Astrocyte (in vitro differentiated cells and primary cell): Measurements from ENCODE around the gene GLIPR1. TPM values are rescaled to one million over a fixed set of nuclear protein-coding genes. Genes with fewer than 3 reads are reported as not detected.

Source experiments
- DNase-seq: peaks from one replicate; pipeline ENCODE4 v3.0.0-alpha.2; 2010; ENCODE audit warnings: low read depth
- FAIRE-seq: peaks from 2 replicates; lab custom pipeline; 2011; peaks lifted over from hg19 to GRCh38; lab: Jason Lieb, UNC
- H2AFZ ChIP-seq: 2 replicates; pipeline ENCODE4 v1.6.0; 2012; ENCODE audit warnings: low read depth, low read length, inconsistent platforms
- H3K27ac ChIP-seq: 2 replicates; pipeline ENCODE4 v1.5.1; 2011; ENCODE audit warnings: low read depth, low read length, inconsistent platforms
- H3K27me3 ChIP-seq: 2 replicates; pipeline ENCODE4 v1.6.0; 2011; ENCODE audit warnings: low read length, inconsistent platforms; ENCODE audit not compliant: insufficient read depth
- H3K36me3 ChIP-seq: 2 replicates; pipeline ENCODE4 v1.5.1; 2011; ENCODE audit warnings: low read length, inconsistent platforms; ENCODE audit not compliant: insufficient read depth
- H3K4me1 ChIP-seq: 2 replicates; pipeline ENCODE4 v1.5.1; 2011; ENCODE audit warnings: low read length, inconsistent platforms; ENCODE audit not compliant: insufficient read depth
- H3K4me2 ChIP-seq: 2 replicates; pipeline ENCODE4 v1.6.0; 2012; ENCODE audit warnings: low read length, inconsistent platforms
- H3K4me3 ChIP-seq: 2 replicates; pipeline ENCODE4 v1.5.1; 2011; ENCODE audit warnings: low read depth, mild to moderate bottlenecking, low read length, inconsistent platforms; ENCODE audit not compliant: insufficient read depth
- H3K79me2 ChIP-seq: 2 replicates; pipeline ENCODE4 v1.6.0; 2012; ENCODE audit warnings: mild to moderate bottlenecking, low read length, inconsistent platforms; ENCODE audit not compliant: insufficient read depth
- H3K9ac ChIP-seq: 2 replicates; pipeline ENCODE4 v1.6.0; 2012; ENCODE audit warnings: mild to moderate bottlenecking, low read length, inconsistent platforms
- H3K9me3 ChIP-seq: 2 replicates; pipeline ENCODE4 v1.5.1; 2012; ENCODE audit warnings: low read depth, mild to moderate bottlenecking, low read length, inconsistent platforms; ENCODE audit not compliant: insufficient read depth
- H4K20me1 ChIP-seq: 2 replicates; pipeline ENCODE4 v1.6.0; 2012; ENCODE audit warnings: low read length, inconsistent platforms; ENCODE audit not compliant: insufficient read depth
- H3K27ac Mint-ChIP-seq: one replicate; pipeline ENCODE4 v1.8.0; 2021; ENCODE audit warnings: mild to moderate bottlenecking, mixed read lengths; ENCODE audit not compliant: unreplicated experiment
- H3K27me3 Mint-ChIP-seq: one replicate; pipeline ENCODE4 v1.8.0; 2021; ENCODE audit warnings: low read depth, mixed read lengths; ENCODE audit not compliant: unreplicated experiment
- H3K36me3 Mint-ChIP-seq: one replicate; pipeline ENCODE4 v1.8.0; 2021; ENCODE audit warnings: low read depth, mixed read lengths; ENCODE audit not compliant: unreplicated experiment
- H3K4me1 Mint-ChIP-seq: one replicate; pipeline ENCODE4 v1.8.0; 2021; ENCODE audit warnings: low read depth, mixed read lengths; ENCODE audit not compliant: unreplicated experiment
- H3K4me3 Mint-ChIP-seq: one replicate; pipeline ENCODE4 v1.8.0; 2021; ENCODE audit warnings: mild to moderate bottlenecking, moderate library complexity, mixed read lengths; ENCODE audit not compliant: unreplicated experiment
- H3K9me3 Mint-ChIP-seq: one replicate; pipeline ENCODE4 v1.8.0; 2021; ENCODE audit warnings: mild to moderate bottlenecking, mixed read lengths; ENCODE audit not compliant: unreplicated experiment
- CTCF ChIP-seq: IDR thresholded peaks from 2 replicates; pipeline ENCODE4 v1.5.1; 2011; ENCODE audit warnings: low read depth, mild to moderate bottlenecking, inconsistent platforms, low read length, moderate library complexity; ENCODE audit not compliant: insufficient read depth
- EZH2 ChIP-seq: IDR thresholded peaks from 2 replicates; pipeline ENCODE4 v1.6.1; 2012; ENCODE audit warnings: mild to moderate bottlenecking, low read length, inconsistent platforms; ENCODE audit not compliant: insufficient read depth
- total RNA-seq: library from RNA; stranded (reverse); gene quantifications from 2 replicates; pipeline ENCODE4 v1.2.1, GENCODE V29; 2021

Gene GLIPR1
- total RNA-seq, 1 donor from 2014 or later, result 232 TPM

- Mint-ChIP-seq H3K36me3 (no peaks in the 10 kb centered on the region), H3K27me3 (no peaks in the 10 kb centered on the region), H3K4me1 (peaks cover 20% of the 10 kb centered on the region), H3K9me3 (no peaks in the 10 kb centered on the region), H3K4me3 (no peak overlapping the region), H3K27ac (peak overlapping the region; percentile 44)
- Histone ChIP-seq H4K20me1 (no peaks in the 10 kb centered on the region), H3K27me3 (no peaks in the 10 kb centered on the region), H3K79me2 (no peaks in the 10 kb centered on the region), H3K36me3 (no peaks in the 10 kb centered on the region), H3K9me3 (no peaks in the 10 kb centered on the region), H3K4me3 (no peak overlapping the region), H3K9ac (no peak overlapping the region), H3K4me2 (peak overlapping the region; percentile 28), H3K4me1 (peaks cover 15% of the 10 kb centered on the region), H2AFZ (no peak overlapping the region), H3K27ac (no peak overlapping the region)
- DNase-seq (peak; percentile 52), FAIRE-seq (peak; percentile 43)
- TF ChIP-seq EZH2 (no peak), CTCF (no peak)
Observed at GRCh38 chr12:75553398-75553797, 72.8 kb downstream of the GLIPR1 start.

Other genes starting within 250 kb of the GLIPR1 start
- 3.1 and 3.3 TPM in 2 replicates for gene CAPS2, start 150.4 kb upstream of the GLIPR1 start, total RNA-seq
- not detected in 2 replicates for gene GLIPR1L1, start 146.1 kb upstream of the GLIPR1 start, total RNA-seq
- gene GLIPR1L2, start 89.7 kb upstream of the GLIPR1 start, total RNA-seq, result 0.14 and 0.25 TPM in 2 replicates
- 48.4 and 56.9 TPM in 2 replicates for gene KRR1, start 30.9 kb downstream of the GLIPR1 start, total RNA-seq